GM23338 (cell line): ENCODE data around the gene JAZF1.

Experiments
- CTCF ChIP-seq, 2 experiments: fragments of 200-600 bp in 1 of 2; sonication (generic) in 1 of 2; conservative IDR thresholded peaks; 2 replicates each; pipeline versions ENCODE4 v1.5.1 to v1.6.1; 2016 to 2017; ENCODE audit warnings: antibody characterized with exemption in 2 of 2, low read depth in 2 of 2, mild to moderate bottlenecking in 2 of 2, moderate library complexity in 1 of 2
- EZH2 ChIP-seq: fragments of 200-600 bp; sonication (generic); IDR thresholded peaks from one replicate; pipeline ENCODE4 v1.8.0; 2017; ENCODE audit warnings: antibody characterized with exemption, mild to moderate bottlenecking, low read depth; ENCODE audit not compliant: unreplicated experiment
- STAT1 ChIP-seq: IDR thresholded peaks from one replicate; pipeline ENCODE4 v1.6.1; 2016; ENCODE audit warnings: antibody characterized with exemption; ENCODE audit not compliant: unreplicated experiment
- ZNF331 ChIP-seq: fragments of 250-450 bp; sonication (Bioruptor Pico); IDR thresholded peaks from 2 replicates; pipeline ENCODE4 v1.5.0; 2020; ENCODE audit warnings: low read depth, mild to moderate bottlenecking, moderate library complexity

GRCh38 chr7:27966219-27966780 is 214.3 kb downstream of the JAZF1 start:
- TF ChIP-seq ZNF331 (no peak), CTCF (conservative IDR thresholded peaks at IDR 0.05; ENCODE audit: low read depth in 2 of 2) (no peak), EZH2 (no peak), STAT1 (no peak)
